Measurements from ENCODE around the gene VENTX.

Gene VENTX

DNA sequence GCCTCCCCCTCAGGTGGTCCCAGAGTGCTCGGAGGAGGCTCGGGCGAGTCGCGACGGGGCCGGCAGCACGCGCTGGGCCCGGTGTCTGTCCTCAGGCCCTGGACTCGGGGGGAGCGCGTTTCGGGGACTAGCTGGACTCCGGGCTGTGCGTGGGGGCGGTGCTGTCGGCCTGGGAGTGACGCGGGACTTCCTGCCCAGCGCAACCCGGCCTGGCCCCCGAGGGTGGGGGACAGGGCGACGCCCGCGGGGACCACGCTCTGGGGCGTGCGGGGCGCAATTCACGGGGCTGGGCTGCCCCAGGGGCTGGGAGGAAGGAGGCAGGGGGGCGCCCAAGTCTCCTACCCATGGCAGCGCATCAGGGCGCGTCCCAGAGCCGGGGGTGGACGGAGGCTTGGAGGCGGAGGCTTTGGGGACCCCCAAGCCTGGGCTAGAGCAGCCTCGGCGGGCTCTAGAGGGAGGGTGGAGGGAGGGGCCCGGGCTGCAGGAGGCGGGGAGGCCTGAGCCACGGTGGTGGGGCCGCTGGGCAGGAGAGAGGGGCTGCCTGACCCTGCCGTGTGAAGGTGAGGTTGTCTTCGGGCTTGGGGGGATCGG lies 2.3 kb upstream of the VENTX start:
- no peak for DNase-seq (ENCODE audit: low spot score)

DNA sequence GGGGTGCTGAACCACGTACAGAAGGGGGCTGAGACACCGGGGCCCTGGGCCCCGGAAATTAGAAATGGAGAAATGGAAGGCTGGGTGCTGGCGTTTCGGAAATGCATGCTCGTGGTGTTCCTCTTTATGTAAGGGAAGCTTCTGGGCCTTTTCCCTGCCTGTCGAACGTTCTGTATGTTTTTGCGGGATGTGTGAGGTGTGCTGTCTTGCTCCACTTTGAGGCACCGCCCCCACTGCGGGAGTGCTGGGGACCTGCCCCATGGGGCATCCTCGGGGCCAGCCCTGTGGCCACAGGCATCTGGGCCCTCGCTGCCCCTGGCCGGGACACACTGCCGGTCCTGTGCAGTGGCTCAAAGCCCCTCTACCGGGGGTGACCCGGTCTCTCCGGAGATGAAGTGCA lies 1.7 kb upstream of the VENTX start:
- no peak for DNase-seq (ENCODE audit: low spot score)

DNA sequence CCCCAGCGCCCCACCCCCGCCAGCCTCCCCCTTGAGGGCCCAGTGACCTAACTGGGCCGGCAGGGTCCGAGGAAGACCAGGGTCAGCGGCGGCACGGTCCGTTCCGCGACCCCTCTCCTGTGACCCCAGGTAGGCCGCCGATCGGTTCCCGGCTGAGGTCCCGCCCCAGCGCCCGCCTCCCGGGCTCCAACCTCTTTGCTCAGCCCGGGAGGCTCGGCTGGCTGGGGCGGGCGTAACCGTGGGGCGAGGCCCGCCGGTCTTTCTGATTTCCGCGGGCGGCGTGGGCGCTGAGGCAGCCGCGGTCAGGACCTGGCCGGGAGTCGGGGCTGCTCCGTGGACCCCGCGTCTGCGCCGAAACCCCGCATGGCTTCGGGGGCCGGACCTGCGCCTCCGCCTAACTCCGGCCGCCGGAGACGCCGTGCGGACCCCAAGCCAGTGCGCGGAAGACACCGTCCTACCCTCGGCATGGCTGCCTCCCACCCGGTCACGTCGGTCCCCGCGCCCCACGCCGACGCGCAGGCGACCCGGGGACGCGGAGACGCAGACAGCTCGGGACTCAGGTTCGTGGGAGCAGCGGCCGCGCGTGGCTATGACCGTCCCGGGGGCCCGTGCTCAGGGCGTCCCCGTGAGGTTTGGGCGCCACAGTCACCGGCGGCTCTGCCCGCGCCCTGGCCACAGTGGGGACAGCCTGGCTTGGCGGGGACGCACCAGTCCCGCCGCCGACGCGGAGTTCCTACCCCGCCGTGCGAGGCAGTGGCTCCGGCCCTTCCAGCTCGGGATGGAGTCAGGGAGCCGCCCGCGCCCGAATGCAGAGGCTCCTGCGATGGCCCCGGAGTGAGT lies 1.0 kb upstream of the VENTX start:
- DNase-seq (ENCODE audit: low spot score), result no peak

DNA sequence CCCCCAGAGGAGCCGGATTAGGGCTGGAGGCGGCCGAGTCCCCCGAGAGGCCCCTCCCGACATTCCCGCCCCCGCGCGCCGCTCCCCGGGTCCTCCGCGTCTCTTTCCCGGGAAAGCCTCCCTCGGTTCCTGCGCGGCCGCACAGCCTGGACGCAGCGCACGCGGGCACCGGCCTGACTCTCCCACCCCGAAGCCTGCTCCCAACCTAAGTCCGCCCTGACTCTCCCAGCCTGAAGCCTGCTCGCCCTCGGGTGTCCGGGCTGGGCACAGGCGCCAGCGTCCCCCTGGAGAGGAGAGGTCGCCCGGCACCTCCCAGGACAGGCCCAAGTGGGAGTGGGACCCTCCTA lies 441 bp upstream of the VENTX start:
- DNase-seq (ENCODE audit: low spot score), result no peak

DNA sequence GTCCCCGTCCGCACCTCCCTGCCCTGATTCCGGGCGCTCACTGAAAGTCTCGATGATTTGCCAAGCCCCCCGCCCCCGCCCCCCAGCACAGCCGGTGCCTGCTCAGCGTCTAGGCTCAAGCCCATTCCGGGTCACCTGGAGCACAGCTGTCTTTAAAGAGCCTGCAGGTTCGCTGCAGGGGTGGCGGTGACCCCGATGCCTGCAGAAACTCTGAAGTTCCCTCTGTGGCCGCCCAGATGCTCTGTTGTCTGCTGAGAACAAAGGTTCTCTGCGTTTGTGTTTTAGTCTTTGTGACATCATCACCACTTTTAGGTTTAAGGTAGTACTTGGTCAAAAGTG lies 780 bp downstream of the VENTX start:
- DNase-seq (ENCODE audit: low spot score), result no peak

DNA sequence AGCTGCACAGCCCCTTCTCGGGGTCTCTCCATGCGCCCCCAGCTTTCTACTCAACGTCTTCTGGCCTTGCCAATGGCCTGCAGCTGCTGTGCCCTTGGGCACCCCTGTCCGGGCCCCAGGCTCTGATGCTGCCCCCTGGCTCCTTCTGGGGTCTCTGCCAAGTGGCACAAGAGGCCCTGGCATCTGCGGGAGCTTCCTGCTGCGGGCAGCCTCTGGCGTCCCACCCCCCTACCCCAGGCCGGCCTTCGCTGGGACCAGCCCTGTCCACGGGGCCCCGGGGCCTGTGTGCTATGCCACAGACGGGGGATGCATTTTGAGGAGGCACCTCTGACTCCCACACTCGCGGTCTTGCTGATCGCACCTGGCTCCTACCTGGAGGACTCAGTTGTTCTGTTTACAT lies 2.3 kb downstream of the VENTX start:
- no peak for DNase-seq (ENCODE audit: low spot score)

DNA sequence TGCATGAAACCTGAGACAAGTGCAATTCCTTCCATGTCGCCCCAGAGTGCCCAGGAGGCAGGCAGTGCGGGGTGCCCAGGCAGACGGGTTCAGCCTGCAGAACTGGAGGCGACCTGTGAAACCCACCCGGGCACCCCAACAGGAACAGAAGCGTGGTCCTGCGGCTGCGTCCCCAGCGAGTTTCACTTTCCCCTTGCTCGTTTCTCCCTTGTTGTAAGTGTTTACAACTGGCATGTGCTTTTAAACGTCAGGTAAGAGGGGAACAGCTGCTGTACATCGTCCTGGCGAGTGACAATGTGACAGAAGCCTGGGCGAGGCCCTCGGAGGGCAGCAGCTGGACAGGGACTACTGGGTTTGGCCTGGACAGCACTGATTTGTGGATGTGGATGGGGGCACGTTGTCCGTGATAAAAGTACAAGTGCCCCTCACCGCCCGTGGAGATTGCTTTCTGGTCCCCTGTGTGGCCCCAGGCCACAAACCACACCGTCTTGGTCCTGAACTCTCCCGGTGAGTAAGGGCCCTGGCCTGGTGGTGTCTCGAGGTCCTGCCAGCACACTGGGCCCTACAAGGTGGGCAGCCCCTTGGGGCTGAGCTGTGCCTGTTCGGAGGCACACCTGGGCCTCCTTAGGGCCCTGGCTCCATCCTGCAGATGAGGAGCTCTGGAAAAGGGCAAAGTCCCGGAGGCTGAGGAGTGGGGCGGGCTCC lies 4.0 kb downstream of the VENTX start:
- DNase-seq (ENCODE audit: low spot score), result no peak

DNA sequence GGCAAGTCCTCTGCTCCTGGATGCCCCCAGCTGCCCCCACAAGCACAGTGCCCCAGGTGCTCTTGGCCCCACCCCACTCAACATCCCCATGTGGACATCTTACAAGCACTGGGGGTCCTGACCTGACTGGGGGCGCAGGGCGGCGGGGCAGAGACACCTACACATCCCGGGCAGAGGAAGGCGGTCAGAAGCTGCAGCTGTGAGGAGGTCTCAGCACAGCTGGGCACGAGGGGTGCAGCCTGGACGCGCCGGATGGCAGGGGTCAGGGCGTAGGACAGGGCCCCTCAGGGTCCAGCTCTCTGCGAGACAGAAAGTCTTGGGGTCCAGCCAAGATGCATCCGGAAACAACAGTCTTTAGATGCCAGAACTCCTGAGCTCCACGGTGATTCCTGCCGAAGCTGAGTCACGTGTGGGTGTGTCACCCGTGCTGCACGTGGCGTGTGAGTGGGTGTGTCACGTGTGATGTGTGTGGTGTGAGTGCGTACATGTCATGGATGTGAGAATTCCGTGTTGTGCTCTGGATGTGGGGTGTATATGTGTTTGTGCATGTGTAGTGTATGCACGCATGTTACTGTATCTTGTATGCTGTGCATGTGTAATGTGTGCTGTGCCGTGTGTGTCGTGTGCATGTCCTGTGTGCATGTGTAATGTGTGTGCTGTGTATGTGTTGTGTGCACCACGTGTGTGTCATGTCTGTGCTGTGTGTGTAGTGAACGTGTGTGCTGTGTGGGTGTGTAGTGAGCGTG lies 5.1 kb downstream of the VENTX start:
- no peak for DNase-seq (ENCODE audit: low spot score)

DNA sequence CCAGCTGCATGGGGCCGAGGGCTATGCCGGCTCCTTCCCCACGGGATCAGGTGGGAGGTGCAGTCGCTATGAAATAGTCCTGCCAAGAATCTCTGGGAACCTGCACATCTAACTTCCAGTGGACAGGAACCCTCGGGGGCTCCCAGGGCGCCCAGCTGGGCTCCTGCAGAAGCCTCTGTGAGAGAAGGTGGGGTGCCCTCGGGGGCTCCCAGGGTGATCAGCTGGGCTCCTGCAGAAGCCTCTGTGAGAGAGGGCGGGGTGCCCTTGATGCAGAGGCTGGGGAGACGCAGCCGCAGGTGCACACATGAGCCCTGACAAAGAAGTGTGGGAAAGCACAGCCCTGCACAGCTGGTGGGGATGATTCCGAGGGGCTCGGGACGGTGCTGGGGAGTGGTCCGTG lies 5.9 kb downstream of the VENTX start:
- no peak for DNase-seq (ENCODE audit: low spot score)

DNA sequence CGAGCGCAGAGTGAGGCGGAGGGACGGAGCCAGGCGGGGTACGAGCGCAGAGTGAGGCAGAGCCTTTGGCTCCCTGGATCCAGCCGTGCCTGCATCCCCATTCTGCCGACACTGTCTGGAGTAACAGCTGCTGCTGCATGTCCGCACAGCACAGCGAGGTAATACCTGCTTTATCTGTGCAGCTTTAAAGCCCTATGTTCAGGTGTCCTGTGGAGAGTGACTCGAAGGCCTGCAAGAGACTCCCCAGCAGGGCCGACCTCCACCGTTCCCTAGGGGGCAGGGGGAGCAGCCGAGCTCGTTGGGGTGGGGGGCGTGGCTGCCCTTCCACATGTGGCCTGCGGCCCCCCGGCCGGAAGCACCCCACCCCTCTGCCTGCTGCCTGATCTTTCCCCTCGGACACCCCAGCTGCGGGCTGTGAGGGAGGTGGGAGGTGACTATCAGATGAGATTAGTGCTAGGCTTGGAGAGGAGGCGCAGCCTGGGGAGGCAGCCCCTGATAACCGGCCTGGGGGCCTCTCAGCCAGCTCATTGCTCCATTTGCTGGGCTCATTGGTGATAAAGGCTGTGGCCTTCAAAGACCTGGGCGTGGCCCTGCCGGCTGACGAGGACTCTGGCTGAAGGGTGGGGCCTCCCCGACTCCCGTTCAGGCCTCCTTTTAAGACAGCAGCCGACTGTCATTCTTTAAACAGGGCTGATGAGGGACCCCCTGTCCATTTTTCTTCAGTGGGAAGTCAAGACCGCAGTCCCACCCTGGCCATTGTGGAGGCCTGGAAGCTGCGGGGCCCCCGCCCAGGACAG lies 8.0 kb downstream of the VENTX start:
- DNase-seq (ENCODE audit: low spot score), result peak; percentile 51

DNA sequence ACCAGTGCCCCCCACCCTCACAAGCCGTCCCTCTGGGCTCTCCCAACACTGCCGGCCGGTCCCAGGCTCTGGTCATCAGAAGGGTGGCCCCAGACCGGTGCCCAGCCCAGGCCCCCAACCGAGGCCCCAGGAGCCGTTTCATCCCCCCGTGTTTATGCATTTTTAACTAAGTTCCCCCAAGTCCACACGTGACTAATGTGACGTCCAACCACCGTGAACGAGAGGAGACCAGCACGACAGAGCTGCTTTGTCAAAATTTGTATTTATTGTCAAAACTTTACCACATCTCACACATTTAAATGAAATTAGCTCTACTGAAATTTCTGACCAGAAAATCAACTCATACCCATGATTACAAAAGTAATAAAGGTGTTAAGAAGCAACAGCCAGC lies 8.6 kb downstream of the VENTX start:
- DNase-seq (ENCODE audit: low spot score), result no peak

DNA sequence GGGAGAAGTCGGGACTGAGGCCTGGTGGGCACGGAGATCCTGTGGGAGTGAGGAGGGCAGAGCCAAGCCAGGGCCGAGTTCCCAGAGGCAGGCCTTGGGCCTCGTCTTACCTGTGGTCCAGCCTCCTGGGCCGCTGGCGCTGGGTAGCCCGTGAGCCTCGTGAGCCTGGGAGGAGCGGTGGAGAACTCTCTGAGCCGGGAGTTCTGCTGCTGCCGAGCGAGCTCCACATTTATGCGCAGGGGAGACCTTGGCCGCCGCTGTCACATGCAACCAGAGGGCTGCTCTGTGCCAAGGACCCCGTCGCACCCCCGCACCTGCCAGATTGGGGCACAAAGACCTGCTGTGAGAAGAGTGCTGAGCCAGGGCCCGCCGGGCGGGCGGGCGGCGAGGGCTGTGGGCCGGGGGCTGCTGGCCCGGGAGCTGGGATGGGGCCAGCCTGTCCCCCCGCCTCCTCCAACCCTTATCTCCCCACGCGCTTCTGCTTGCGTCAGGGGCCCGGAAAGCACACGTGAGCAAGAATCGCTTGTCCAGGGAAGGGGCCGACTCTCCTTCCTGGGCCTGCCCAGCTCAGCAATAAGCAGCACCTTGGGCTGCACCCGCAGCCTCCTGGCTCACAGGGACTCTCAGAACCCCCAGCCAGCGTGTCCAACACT lies 10.2 kb downstream of the VENTX start:
- no peak for DNase-seq (ENCODE audit: low spot score)

DNA sequence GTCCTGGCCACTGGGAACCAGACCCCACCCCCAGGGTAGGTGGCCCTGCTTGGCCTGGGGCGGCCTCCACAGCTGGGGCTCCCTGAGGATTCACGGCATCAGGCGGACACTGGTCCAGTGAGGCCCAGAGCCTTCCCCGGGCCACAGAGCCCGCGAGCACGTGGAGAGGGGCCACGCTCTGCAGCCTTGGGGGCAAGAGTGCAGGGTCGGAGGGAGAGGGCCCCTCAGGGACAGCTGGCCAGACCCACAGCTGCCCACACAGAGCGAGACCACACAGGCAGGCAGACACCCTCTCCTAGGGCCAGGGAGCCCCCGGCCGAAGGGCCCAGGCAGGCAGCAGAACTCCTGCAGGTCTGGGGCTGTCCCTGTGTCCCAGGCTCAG lies 10.7 kb downstream of the VENTX start:
- no peak for DNase-seq (ENCODE audit: low spot score)

DNA sequence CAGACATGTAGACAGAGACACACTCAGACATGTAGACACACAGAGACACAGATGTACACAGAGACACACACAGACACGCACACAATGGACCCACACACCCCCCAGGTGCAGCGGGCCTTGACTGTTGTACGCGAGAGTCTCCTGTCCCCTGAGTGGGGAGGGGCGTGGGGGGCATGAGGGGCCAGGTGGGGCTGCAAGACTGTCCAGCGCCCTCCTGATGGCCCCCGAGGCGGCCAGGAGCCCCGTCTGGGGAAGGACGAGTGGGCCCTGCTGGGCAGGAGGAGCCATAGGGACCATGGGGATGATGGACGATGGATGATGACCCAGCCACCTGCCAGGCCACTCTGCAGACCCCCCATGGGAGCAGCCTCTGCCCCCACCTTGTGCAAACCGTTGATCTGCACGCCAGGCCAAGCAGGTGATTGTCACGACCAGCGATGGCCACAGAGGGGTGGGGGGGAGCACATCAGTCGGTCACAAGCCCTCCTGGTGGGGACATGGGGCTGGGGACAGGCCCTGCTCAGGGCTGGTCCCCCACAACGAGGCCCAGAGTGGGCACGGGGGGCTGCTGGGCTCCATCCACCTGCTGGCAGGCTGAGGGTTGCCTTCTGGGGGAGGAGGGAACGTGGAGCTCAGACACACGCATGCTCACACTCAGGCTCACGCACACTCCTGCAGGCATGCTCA lies 11.6 kb downstream of the VENTX start:
- DNase-seq (ENCODE audit: low spot score), result no peak

DNA sequence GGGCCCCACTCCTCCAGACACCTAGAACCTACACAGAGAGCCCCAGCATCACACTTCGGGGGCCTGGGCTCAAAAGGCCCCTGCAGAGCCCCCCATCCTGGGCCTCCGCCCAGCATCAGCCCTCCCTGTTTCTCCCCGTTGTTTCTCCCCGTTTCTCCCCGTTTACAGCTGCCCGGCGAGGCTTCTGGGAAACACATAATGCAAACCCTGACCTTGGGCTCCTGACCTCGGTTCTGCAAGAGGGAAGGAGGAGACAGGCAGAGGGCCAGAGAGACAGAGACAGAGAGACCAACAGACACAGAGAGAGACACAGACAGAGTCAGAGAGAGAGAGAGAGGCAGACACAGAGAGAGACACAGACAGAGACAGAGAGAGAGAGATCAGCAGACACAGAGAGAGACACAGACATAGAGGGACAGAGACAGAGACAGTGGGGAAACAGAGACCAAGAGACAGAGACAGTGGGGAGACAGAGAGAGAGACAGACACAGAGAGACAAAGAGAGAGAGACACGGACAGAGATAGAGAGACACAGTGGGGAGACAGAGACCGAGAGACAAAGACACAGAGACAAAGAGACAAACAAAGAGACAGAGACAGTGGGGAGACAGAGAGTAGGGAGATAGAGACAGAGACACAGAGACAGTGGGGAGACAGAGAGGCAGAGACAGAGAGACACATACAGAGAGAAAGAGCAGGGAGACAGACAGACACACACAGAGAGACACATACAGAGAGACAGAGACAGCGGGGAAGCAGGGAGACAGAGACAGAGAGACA lies 12.5 kb downstream of the VENTX start:
- no peak for DNase-seq (ENCODE audit: low spot score)

DNA sequence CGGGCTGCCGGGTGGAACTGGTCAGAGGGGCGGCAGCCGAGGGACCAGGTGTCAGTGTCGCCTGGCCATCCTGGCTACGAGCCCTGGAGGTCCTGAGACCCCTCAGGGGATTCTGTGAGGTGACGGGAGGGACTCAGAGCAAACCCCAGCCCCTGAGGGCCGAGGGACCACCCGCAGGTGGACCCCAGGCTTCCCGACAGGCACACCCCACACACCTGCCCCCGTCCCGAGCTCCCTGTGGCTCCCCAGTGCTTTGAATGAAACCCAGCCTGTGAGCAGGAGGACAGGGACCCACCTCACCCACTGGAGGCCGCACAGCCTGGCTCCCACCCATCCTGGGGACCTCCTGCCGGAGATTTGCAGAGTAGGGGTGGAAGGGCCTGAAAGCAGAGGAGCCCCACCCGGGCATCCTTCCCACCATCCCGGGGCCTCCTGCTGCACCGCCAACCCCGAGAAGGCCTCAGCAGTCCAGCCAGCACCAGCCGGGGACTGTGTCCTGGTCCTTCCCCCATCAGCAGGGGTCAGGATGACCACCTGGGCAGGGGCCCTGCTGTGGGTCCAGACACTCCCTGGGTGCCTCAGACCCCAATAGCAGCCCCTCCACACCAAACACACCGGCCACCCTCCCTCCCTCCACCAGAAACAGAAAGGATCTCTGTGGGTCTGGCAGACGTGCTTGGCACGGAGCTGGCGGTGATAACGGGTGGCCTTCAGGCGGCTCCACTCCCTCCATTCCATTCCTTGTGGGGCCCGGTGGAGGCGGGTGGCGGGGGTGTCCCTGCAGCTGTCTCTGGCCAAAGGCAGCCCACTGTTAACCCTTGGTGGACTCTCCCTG lies 13.9 kb downstream of the VENTX start:
- no peak for DNase-seq (ENCODE audit: low spot score)

DNA sequence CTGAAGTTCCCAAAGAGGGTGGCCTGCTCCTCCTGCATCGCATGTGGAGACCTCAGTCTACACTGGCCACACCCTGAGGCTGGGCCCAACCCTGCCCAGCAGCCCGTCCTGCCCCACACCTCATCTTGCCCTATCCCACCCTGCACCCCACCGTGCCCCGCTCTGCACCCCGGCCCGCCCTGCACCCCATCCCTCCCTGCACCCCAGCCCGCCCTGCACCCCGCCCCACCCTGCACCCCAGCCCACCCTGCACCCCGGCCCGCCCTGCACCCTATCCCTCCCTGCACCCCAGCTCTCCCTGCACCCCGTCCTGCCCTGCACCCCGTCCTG lies 14.5 kb downstream of the VENTX start:
- no peak for DNase-seq (ENCODE audit: low spot score)

DNA sequence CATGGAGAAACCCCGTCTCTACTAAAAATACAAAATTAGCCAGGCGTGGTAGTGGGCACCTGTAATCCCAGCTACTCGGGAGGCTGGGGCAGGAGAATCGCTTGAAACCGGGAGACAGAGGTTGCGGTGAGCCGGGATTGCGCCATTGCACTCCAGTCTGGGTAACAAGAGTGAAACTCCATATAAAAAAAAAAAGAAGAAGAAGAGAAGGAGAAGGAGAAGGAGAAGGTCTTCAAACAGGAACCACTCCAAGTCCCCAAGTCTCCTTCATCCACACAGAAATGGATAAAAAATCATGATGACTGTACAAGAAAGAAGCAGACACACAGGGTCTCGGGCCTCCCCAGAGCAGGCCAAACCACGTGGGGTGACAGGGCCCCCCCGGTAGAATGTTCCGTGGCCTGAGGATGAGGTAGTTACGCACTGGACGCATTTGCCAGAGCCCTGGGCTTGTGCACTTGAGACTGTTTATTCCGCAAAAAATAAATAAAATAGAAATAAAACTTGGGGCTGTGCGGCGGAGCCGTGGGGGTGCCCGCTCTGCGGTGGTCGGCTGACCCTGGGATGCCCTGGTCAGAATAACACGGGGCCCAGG lies 15.8 kb downstream of the VENTX start:
- no peak for DNase-seq (ENCODE audit: low spot score)

All from HuH-7.5 (cell line).